OCI-M2 (cell line): ENCODE measurements around the gene MPO.

Experiments used
- DNase-seq: peaks from one replicate; lab custom pipeline; 2025; ENCODE audit not compliant: unreplicated experiment; lab: John Stamatoyannopoulos, UW

Gene MPO

GRCh38 chr17:58238147-58238634 is 42.5 kb downstream of the MPO start, which contains the start of gene LPO:
Gene LPO (plus strand): TSS chr17:58238584. CDS start chr17:58242980, 4,396 bp downstream.
- DNase-seq, result no peak

DNA sequence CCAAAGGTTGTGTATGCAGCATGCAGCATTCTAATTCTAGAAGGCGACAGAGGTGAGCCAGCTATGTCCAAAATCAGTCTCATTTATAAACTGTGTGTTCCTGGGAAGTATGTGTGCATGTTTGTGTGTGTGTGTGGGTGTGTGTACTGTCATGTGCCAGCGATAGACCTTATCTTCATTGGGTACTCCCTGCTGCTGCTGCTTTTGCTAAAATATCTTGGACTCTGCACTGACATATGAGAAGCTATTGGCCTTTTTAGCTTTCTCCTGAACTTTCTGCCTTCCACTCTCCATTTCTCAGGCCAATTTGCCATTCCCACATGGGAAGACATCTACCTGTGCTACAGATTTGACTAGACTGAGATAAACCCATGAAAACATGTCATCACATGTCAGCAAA is 44.3 kb downstream of the MPO start:
- no peak for DNase-seq

GRCh38 chr17:58235821-58236220 is 44.9 kb downstream of the MPO start:
- DNase-seq, result no peak

- DNase-seq, result no peak
Measured at GRCh38 chr17:58234512-58234911, 46.2 kb downstream of the MPO start.

DNA sequence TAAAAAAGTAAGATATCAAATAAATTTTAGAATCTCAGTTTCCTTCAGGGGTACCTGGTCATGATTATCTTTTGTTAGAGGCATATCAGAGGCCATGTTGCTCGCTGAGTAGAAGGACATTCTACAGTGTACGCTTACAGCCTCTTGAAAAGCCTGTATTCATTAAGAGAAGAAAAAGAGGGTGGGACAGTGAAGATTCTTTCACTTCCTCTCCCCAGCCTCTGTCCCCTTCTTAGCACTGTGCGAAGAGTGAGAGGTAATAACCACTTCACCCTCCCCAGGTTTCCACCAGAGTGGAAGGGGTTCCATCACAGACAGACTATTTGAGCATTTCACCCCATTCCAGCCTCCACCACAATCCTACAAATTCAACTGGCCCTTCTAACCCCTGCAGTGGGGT is 47.2 kb downstream of the MPO start:
- no peak for DNase-seq

DNA sequence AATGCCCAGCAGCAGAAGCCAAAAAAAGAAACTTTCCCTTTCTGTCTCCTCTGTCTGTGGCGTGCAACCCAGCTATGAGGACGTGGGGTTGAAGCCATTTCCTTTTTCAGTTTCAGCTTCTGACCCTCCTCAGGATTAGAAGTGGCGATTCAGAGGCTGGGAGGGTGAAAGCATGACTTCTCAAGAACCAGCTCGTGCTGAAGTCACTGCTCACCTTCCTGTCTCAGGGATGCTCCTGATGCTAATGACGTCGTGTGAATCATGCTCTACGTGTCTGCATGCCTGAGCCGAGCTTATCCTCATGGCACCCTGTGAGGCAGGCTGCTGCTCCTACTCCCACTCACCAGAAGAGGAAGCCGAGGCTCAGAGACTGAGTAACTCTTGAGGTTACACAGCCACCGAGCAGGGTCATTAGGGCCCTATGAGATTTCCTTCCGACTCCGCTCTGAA is 48.0 kb downstream of the MPO start:
- no peak for DNase-seq

- DNase-seq, result no peak
Measured at GRCh38 chr17:58231641-58232040, 49.1 kb downstream of the MPO start.

DNA sequence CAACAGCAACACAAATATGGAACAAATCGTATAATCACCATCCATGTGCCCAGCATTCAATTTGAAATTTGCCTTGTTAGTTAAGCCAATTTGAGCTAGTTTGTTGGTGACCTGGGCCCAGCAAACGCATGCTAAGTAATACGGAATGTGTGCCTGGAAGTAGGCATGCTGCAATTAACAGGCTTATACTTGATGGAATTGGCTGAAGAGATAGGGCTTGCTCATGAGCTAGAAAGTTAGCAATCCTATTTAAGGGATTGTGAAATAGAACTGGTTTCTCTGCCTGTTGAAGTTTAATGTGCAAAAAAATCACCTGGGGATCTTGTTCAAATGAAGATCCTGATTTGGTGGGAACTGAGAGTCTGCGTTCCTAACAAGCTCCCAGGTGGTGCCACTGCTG is 50.9 kb downstream of the MPO start:
- no peak for DNase-seq

GRCh38 chr17:58229384-58229783 is 51.4 kb downstream of the MPO start:
- no peak for DNase-seq

- DNase-seq, result no peak
Measured at GRCh38 chr17:58228679-58229078, 52.1 kb downstream of the MPO start.

DNA sequence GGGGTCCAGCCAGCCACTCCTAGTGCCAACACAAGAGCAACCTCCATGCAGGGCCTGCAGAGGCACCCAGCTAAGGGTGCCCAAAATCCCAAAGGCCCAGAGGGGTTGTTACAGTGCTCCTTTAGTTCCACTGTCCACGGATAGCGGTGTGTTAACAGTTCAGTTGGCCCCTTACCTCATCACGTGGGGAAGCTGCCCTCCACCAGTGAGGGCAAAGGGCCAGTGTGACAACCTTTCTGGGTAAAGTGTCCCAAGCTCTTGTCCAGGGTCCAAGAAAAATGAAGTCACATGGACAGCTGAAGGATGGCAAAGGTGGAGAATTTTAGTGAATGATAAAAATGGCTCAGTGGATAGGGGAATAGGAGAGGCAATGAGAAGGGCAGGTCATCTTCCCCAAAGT is 53.0 kb downstream of the MPO start:
- no peak for DNase-seq

DNA sequence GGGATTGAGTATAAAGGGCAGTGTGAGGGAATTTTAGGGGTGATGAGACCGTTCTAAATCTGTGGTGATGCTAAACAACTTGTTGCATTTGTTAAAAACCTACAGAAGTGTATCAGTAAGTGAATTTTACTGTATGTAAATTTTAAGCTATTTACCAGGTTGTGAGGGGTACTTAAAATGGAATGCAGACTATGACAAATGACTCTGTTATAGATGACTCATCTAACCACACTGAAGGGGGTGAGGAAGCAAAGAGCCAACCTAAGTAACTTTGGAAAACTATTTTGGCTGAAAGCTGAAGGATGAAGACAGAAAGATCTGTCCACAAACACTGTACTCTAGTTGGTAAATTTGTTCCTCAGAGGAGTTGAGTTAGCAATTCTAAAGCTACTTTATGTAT is 56.4 kb downstream of the MPO start:
- DNase-seq, result no peak
